Uterus (tissue), 2 donors: ENCODE measurements around the gene JPH3.

Experiments used
- CTCF ChIP-seq, 4 experiments: fragments of 200-600 bp in 2 of 4; fragments of 450-650 bp in 2 of 4; sonication (generic) in 2 of 4; IDR thresholded peaks; one replicate each; pipeline ENCODE4 v1.5.1; 2016 to 2019; ENCODE audit warnings: antibody characterized with exemption in 4 of 4, mild to moderate bottlenecking in 2 of 4, moderate library complexity in 1 of 4
- POLR2A ChIP-seq, 2 donors: fragments of 450-650 bp; IDR thresholded peaks; one replicate each; pipeline ENCODE4 v1.6.1; 2016; ENCODE audit warnings: antibody characterized with exemption in 2 of 2, mild to moderate bottlenecking in 1 of 2, moderate library complexity in 1 of 2

DNA sequence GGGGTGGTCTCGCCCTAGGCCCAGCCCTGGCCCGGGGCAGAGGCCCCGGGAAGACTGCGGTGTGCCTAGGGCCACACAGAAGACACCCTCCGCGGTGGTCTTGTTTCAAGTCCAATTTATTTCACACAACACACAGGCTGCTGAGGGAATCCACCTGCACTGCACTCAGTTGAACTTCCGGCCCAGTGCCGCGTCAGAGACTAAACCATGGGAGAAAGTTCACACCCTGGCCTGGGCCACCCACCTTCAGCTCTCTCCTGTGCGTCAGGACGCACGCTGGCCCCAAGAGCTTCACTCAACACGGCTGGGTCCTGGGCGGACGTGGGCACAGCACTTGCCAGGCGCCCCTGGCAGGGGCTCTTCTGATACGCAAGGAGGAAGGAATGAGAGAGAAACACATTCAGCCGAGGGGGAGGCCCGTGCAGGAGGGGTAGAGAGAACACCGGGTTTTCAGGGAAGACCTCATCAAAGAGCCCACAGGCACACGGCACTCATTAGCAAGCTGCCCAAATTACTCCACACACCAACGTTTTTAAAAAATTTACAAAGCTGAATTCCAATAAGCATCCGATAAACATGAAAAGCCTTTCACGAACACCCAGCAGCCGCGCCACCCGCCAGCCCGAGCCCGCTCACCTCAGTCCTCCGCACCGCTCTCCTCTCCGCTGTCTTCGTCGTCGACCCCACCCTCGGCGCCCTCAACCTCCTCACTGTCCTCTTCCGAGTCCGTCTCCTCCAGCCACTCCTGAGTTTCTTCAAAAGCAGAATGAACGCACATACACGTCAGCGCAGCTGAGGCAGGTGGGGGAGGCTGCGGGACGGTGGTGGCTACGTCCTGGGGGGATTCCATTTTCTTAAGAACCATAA, 105.6 kb downstream of the JPH3 start:
- TF ChIP-seq CTCF (IDR thresholded peaks at IDR 0.05) (no peak), POLR2A (IDR thresholded peaks at IDR 0.05) (no peak)
